Smooth muscle cell (in vitro differentiated cells): Measurements from ENCODE around the gene PRIM2. TPM values are rescaled to one million over a fixed set of nuclear protein-coding genes. Genes with fewer than 3 reads are reported as not detected.
"Not testable (repeated sequence)": the region's sequence is repeated elsewhere in the genome, so short reads cannot be mapped to it uniquely, and the experiment has no call there.

Experiments used
- DNase-seq: peaks from one replicate; lab custom pipeline; 2025; ENCODE audit not compliant: unreplicated experiment; lab: John Stamatoyannopoulos, UW
- H2AFZ ChIP-seq: fragments of 200-600 bp; sonication (generic); 2 replicates; pipeline ENCODE4 v1.6.0; 2016; ENCODE audit warnings: antibody characterized with exemption, low read depth, mild to moderate bottlenecking
- H3F3A ChIP-seq: fragments of 200-600 bp; sonication (generic); 2 replicates; pipeline ENCODE4 v1.6.0; 2017; ENCODE audit warnings: antibody characterized with exemption, low read depth
- H3K27ac ChIP-seq: fragments of 200-600 bp; sonication (generic); 2 replicates; pipeline ENCODE4 v1.5.1; 2016; ENCODE audit warnings: low read depth, mild to moderate bottlenecking
- H3K27me3 ChIP-seq: fragments of 200-600 bp; sonication (generic); 2 replicates; pipeline ENCODE4 v1.6.1; 2016; ENCODE audit warnings: low read depth, mild to moderate bottlenecking
- H3K36me3 ChIP-seq: fragments of 200-600 bp; sonication (generic); 2 replicates; pipeline ENCODE4 v1.5.1; 2016; ENCODE audit warnings: low read depth
- H3K4me1 ChIP-seq: fragments of 200-600 bp; sonication (generic); 2 replicates; pipeline ENCODE4 v1.5.1; 2016; ENCODE audit warnings: low read depth
- H3K4me2 ChIP-seq: fragments of 200-600 bp; sonication (generic); 2 replicates; pipeline ENCODE4 v1.6.0; 2016; ENCODE audit warnings: mild to moderate bottlenecking
- H3K4me3 ChIP-seq: fragments of 200-600 bp; sonication (generic); 2 replicates; pipeline ENCODE4 v1.5.1; 2016; ENCODE audit warnings: mild to moderate bottlenecking
- H3K79me2 ChIP-seq: fragments of 200-600 bp; sonication (generic); 2 replicates; pipeline ENCODE4 v1.6.0; 2016; ENCODE audit warnings: low read depth, mild to moderate bottlenecking
- H3K9ac ChIP-seq: fragments of 200-600 bp; sonication (generic); 2 replicates; pipeline ENCODE4 v1.6.0; 2016; ENCODE audit warnings: low read depth
- H3K9me3 ChIP-seq: fragments of 200-600 bp; sonication (generic); replicated peaks from 2 replicates; pipeline ENCODE4 v1.5.1; 2016; ENCODE audit warnings: low read depth
- H4K20me1 ChIP-seq: fragments of 200-600 bp; sonication (generic); 2 replicates; pipeline ENCODE4 v1.6.0; 2016; ENCODE audit warnings: low read depth
- WGBS: methylation state at CpG from one replicate; pipeline ENCODE4 v1.1.7; 2016; ENCODE audit warnings: low lambda C conversion rate; 5-methylcytosine and 5-hydroxymethylcytosine counted together
- polyA plus RNA-seq: library from polyadenylated mRNA; unstranded; fragments of >200 nt; fragmentation: Nextera tagmentation; extraction: Ambion mirVana; gene quantifications from 2 replicates; pipeline ENCODE4 v1.2.1, GENCODE V29; 2016
- total RNA-seq: library from RNA; depleted of rRNA; stranded (reverse); fragments of >200 nt; gene quantifications from 2 replicates; pipeline ENCODE4 v1.2.3, GENCODE V29; 2014
- TF ChIP-seq, protein P1 (sequence below): fragments of 200-600 bp; sonication (generic); IDR thresholded peaks from 2 replicates; pipeline ENCODE4 v1.5.1; 2017; ENCODE audit warnings: borderline replicate concordance, mild to moderate bottlenecking, antibody characterized with exemption; ENCODE audit not compliant: insufficient read depth, poor library complexity, severe bottlenecking

PRIM2 gene
- total and polyA plus RNA-seq, 2 experiments from 2014 or later, result 6.3 to 13.7 TPM

DNA sequence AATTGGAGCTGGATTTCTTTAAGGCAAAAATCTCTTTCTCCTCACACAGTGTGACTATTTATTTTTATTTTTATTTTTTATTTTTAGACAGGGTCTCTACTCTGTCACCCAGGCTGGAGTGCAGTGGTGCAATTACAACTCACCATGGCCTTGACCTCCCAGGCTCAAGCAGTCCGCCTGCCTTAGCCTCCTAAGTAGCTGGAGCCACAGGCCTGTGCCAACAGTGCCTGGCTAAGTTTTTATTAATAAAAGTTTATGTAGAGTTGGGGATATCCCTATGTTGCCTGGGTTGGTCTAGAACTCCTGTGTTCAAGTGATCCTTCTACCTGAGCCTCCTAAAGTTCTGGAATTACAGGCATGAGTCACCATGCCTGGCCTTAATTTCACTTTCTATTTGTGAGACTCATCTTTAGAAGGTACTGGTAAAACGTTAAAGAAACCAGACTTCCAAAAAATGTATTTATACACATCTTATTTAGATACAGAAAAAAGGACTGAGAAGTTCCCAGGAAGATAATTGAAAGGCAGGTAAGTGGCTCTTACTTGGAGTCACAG, 71.7 kb downstream of the PRIM2 start:
- not testable (repeated sequence) for H3K4me2 ChIP-seq

DNA sequence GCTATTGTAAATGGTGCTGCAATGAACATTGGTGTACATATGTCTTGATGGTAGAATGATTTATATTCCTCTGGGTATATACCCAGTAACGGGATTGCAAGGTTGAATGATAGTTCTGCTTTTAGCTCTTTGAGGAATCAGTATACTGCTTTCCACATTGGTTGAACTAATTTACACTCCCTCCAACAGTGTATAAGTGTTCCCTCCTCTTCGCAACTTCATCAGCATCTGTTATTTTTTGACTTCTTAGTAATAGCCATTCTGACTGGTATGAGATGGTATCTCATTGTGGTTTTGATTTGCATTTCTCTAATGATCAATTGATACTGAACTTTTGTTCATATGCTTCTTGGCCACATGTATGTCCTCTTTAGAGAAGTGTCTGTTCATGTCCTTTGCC, 73.4 kb downstream of the PRIM2 start:
- not testable (repeated sequence) for H3K27ac ChIP-seq, H3K4me3 ChIP-seq, H3K9me3 ChIP-seq, DNase-seq, H3K4me2 ChIP-seq, H2AFZ ChIP-seq, H3K36me3 ChIP-seq, H3K4me1 ChIP-seq, H3K27me3 ChIP-seq, H3K79me2 ChIP-seq, H3F3A ChIP-seq, H4K20me1 ChIP-seq, H3K9ac ChIP-seq
- WGBS, result 97% methylated on average over 2 of the region's 2 CpGs

More for the DNA sequence above, 71.7 kb downstream of the PRIM2 start:
- not testable (repeated sequence) for H3K4me3 ChIP-seq, H3K27ac ChIP-seq, H4K20me1 ChIP-seq, H3F3A ChIP-seq, H3K9ac ChIP-seq, H2AFZ ChIP-seq, H3K9me3 ChIP-seq, H3K4me1 ChIP-seq, H3K36me3 ChIP-seq, H3K27me3 ChIP-seq, H3K79me2 ChIP-seq, DNase-seq
- 92% methylated on average over 2 of the region's 2 CpGs for WGBS

DNA sequence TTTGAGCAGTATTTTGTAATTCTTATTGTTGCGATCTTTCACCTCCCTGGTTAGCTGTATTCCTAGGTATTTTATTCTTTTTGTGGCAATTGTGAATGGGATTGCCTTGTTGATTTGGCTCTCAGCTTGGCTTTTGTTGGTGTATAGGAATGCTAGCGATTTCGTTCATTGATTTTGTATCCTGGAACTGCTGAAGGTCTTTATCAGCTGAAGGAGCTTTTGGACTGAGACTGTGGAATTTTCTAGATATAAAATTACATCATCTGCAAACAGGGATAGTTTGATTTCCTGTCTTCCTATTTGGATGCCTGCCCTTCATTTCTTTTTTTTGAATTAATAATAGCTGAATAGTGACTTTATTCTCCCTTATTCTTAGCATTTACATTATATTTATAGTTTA, 74.6 kb downstream of the PRIM2 start:
- H3K27ac ChIP-seq, H3K36me3 ChIP-seq, DNase-seq, H4K20me1 ChIP-seq, H3K9me3 ChIP-seq, H3K4me1 ChIP-seq, H3K27me3 ChIP-seq, H3K4me3 ChIP-seq, H3K79me2 ChIP-seq, H3F3A ChIP-seq, H3K4me2 ChIP-seq, H3K9ac ChIP-seq, H2AFZ ChIP-seq: not testable (repeated sequence)
- 96% methylated on average over 3 of the region's 3 CpGs for WGBS

DNA sequence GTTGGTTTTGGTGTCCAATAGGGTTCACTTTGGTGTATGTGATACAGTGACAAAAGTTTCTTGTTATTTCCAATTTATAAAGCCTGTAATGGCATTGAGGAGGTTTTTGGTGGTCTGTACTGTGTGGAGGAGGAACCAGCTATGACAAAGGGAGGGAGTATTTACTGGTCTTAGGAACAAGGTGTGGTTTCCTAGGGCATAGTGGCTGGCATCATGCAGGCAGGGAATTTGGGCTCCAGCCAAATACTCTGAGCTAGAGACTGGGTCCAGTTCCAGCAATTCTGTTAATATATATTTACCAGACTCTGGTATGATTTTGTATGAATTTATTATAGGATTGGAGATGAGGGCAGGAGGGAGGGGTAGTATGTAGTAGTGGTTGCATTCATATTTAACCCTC, 101.9 kb downstream of the PRIM2 start:
- not testable (repeated sequence) for H3K9ac ChIP-seq, H3K27me3 ChIP-seq, H3K4me2 ChIP-seq, H4K20me1 ChIP-seq, H3F3A ChIP-seq, H3K36me3 ChIP-seq, H3K27ac ChIP-seq, H2AFZ ChIP-seq, H3K9me3 ChIP-seq, H3K4me3 ChIP-seq, H3K79me2 ChIP-seq, DNase-seq
- H3K4me1 ChIP-seq, result peaks cover 15% of the 10 kb centered on the region

DNA sequence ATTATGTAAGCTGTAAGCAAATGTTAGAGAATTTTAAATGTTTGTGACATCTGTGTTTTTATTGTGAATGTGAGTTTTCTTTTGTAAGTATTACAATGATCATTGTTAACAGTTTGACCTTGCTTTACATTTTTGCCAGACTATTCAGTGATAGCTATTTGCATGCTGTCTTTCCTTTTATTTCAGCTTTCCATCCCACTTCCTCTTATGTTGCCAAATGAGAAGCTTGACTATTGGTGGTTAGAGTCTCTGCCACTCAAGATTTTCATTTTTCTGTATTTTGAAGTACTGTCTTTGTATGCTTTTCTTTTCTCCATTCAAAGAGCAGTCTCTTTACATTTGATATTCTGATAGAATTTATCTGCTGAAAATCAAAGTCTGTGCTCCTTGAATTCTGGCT, 104.1 kb downstream of the PRIM2 start:
- H3F3A ChIP-seq, result no peaks in the 10 kb centered on the region
- no peak overlapping the region for H3K4me3 ChIP-seq
- H3K27me3 ChIP-seq, result no peaks in the 10 kb centered on the region
- no peaks in the 10 kb centered on the region for H3K36me3 ChIP-seq
- no peaks in the 10 kb centered on the region for H3K79me2 ChIP-seq
- no peak overlapping the region for H3K27ac ChIP-seq
- no peak overlapping the region for H3K9ac ChIP-seq
- H3K9me3 ChIP-seq, result no peaks in the 10 kb centered on the region
- DNase-seq, result no peak
- H3K4me2 ChIP-seq, result no peak overlapping the region
- TF ChIP-seq, protein P1, sequence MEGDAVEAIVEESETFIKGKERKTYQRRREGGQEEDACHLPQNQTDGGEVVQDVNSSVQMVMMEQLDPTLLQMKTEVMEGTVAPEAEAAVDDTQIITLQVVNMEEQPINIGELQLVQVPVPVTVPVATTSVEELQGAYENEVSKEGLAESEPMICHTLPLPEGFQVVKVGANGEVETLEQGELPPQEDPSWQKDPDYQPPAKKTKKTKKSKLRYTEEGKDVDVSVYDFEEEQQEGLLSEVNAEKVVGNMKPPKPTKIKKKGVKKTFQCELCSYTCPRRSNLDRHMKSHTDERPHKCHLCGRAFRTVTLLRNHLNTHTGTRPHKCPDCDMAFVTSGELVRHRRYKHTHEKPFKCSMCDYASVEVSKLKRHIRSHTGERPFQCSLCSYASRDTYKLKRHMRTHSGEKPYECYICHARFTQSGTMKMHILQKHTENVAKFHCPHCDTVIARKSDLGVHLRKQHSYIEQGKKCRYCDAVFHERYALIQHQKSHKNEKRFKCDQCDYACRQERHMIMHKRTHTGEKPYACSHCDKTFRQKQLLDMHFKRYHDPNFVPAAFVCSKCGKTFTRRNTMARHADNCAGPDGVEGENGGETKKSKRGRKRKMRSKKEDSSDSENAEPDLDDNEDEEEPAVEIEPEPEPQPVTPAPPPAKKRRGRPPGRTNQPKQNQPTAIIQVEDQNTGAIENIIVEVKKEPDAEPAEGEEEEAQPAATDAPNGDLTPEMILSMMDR, result no peak
- no peak overlapping the region for H2AFZ ChIP-seq
- H3K4me1 ChIP-seq, result peaks cover 15% of the 10 kb centered on the region
- H4K20me1 ChIP-seq, result no peaks in the 10 kb centered on the region

DNA sequence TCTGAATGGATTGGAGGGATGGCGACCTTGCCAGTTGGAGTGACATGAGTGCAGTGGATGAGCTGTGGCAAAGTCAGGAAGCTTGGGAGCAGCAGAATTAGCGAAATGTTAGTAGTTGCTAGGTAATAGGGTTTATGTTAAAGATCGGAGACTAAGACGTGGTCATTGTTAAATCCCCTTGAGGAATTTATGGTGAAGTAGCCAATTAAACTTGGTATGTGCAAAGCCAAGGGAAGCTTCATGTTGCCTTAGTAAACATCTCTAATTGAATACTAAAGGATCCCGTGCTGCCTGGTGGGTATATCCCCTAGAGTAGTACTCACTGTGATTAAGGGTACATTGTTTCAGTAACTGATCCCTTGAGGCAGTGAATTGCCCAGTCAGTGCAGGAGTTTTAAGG, 106.0 kb downstream of the PRIM2 start:
- no peak for DNase-seq
- Histone ChIP-seq H4K20me1 (no peaks in the 10 kb centered on the region), H3K4me3 (no peak overlapping the region), H3K4me2 (peak overlapping the region; percentile 11), H2AFZ (no peak overlapping the region), H3K79me2 (no peaks in the 10 kb centered on the region), H3F3A (no peaks in the 10 kb centered on the region), H3K9ac (no peak overlapping the region), H3K9me3 (no peaks in the 10 kb centered on the region), H3K27ac (no peak overlapping the region), H3K27me3 (no peaks in the 10 kb centered on the region), H3K36me3 (no peaks in the 10 kb centered on the region), H3K4me1 (peaks cover 15% of the 10 kb centered on the region)
- WGBS, result 11% methylated on average over 5 of the region's 5 CpGs
- TF ChIP-seq, protein P1, result no peak

DNA sequence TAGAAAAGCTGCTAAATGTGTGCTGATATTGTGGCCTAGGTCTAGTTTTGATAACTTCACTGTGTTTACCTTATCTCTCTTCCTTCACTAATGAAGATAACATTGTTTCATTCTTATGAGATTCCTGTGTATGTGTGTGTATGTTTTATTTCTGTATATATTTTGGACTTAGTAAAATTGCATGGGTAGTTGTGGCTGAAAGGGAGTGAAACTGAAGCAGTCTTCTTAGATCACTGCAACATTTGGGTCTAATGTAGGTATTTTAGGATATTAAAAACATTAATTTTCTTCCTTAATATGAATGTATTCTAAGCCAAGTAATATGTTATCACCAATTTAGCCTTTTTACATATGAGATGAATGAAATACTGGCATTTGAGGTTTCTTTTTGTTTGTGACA, 114.3 kb downstream of the PRIM2 start:
- Histone ChIP-seq H3K4me1 (peaks cover 15% of the 10 kb centered on the region), H3K4me2 (peak overlapping the region; percentile 76), H2AFZ (peak overlapping the region; percentile 30)
- H3K36me3 ChIP-seq, H4K20me1 ChIP-seq, H3K79me2 ChIP-seq, H3K27me3 ChIP-seq, H3K9ac ChIP-seq, H3K4me3 ChIP-seq, H3K9me3 ChIP-seq, H3F3A ChIP-seq, DNase-seq, H3K27ac ChIP-seq: not testable (repeated sequence)
